ENCODE data around the gene DSCAML1.

DSCAML1 gene

GRCh38 chr11:117673602-117674001 is 123.4 kb downstream of the DSCAML1 start:
- H3K27ac ChIP-seq = no peak overlapping the region
- no peak for TF ChIP-seq CTCF (IDR thresholded peaks at IDR 0.05; ENCODE audit: low read depth, low read length, missing control alignments)
- in situ Hi-C loops (cut with HindIII; ENCODE audit: low pct_ligation_motif_present, low sequenced_read_pairs) = no loop called here
- H3K36me3 ChIP-seq (replicated peaks) = no peaks in the 10 kb centered on the region
- DNase-seq = no peak
- H3K4me3 ChIP-seq (ENCODE audit: low read depth, low read length) = no peak overlapping the region
- no peaks in the 10 kb centered on the region for H3K27me3 ChIP-seq (replicated peaks)

- H3K4me3 ChIP-seq (ENCODE audit: low read depth, low read length) = no peak overlapping the region
- no peaks in the 10 kb centered on the region for H3K27me3 ChIP-seq (replicated peaks)
- TF ChIP-seq CTCF (IDR thresholded peaks at IDR 0.05; ENCODE audit: low read depth, low read length, missing control alignments) = no peak
- no peaks in the 10 kb centered on the region for H3K36me3 ChIP-seq (replicated peaks)
- no peak overlapping the region for H3K27ac ChIP-seq
- DNase-seq = no peak
- in situ Hi-C loops (cut with HindIII; ENCODE audit: low pct_ligation_motif_present, low sequenced_read_pairs) = no loop called here
These were observed 125.6 kb downstream of the DSCAML1 start for GRCh38 chr11:117671370-117671769.

GRCh38 chr11:117670924-117671323 is 126.1 kb downstream of the DSCAML1 start:
- TF ChIP-seq CTCF (IDR thresholded peaks at IDR 0.05; ENCODE audit: low read depth, low read length, missing control alignments) = no peak
- Histone ChIP-seq H3K4me3 (ENCODE audit: low read depth, low read length) (no peak overlapping the region), H3K27ac (no peak overlapping the region), H3K27me3 (replicated peaks) (no peaks in the 10 kb centered on the region), H3K36me3 (replicated peaks) (no peaks in the 10 kb centered on the region)
- DNase-seq = no peak
- in situ Hi-C loops (cut with HindIII; ENCODE audit: low pct_ligation_motif_present, low sequenced_read_pairs) = no loop called here

GRCh38 chr11:117670443-117670842 is 126.6 kb downstream of the DSCAML1 start:
- TF ChIP-seq CTCF (IDR thresholded peaks at IDR 0.05; ENCODE audit: low read depth, low read length, missing control alignments) = no peak
- Histone ChIP-seq H3K27me3 (replicated peaks) (no peaks in the 10 kb centered on the region), H3K36me3 (replicated peaks) (no peaks in the 10 kb centered on the region), H3K4me3 (ENCODE audit: low read depth, low read length) (no peak overlapping the region), H3K27ac (no peak overlapping the region)
- DNase-seq = no peak
- in situ Hi-C loops (cut with HindIII; ENCODE audit: low pct_ligation_motif_present, low sequenced_read_pairs) = no loop called here

- Histone ChIP-seq H3K36me3 (replicated peaks) (no peaks in the 10 kb centered on the region), H3K27me3 (replicated peaks) (no peaks in the 10 kb centered on the region), H3K4me3 (ENCODE audit: low read depth, low read length) (no peak overlapping the region), H3K27ac (no peak overlapping the region)
- DNase-seq = no peak
- in situ Hi-C loops (cut with HindIII; ENCODE audit: low pct_ligation_motif_present, low sequenced_read_pairs) = no loop called here
- no peak for TF ChIP-seq CTCF (IDR thresholded peaks at IDR 0.05; ENCODE audit: low read depth, low read length, missing control alignments)
These were observed 127.4 kb downstream of the DSCAML1 start for GRCh38 chr11:117669616-117670015.

GRCh38 chr11:117669062-117669461 is 128.0 kb downstream of the DSCAML1 start:
- Histone ChIP-seq H3K4me3 (ENCODE audit: low read depth, low read length) (no peak overlapping the region), H3K27me3 (replicated peaks) (no peaks in the 10 kb centered on the region), H3K36me3 (replicated peaks) (no peaks in the 10 kb centered on the region), H3K27ac (no peak overlapping the region)
- in situ Hi-C loops (cut with HindIII; ENCODE audit: low pct_ligation_motif_present, low sequenced_read_pairs) = no loop called here
- no peak for DNase-seq
- TF ChIP-seq CTCF (IDR thresholded peaks at IDR 0.05; ENCODE audit: low read depth, low read length, missing control alignments) = no peak

All from brain microvascular endothelial cell (primary cell).